NCI-H1105 (cell line): ENCODE data around the gene CSRP2.

Source experiments
- DNase-seq: peaks from one replicate; lab custom pipeline; 2025; lab: John Stamatoyannopoulos, UW

CSRP2 gene

GRCh38 chr12:76891609-76892008, 12.8 kb upstream of the CSRP2 start:
- DNase-seq: no peak

GRCh38 chr12:76890151-76891143, 11.6 kb upstream of the CSRP2 start:
- DNase-seq: no peak

GRCh38 chr12:76888775-76889174, 10.0 kb upstream of the CSRP2 start:
- DNase-seq: no peak

GRCh38 chr12:76883811-76884210, 5.0 kb upstream of the CSRP2 start:
- DNase-seq: no peak

GRCh38 chr12:76883151-76883550, 4.3 kb upstream of the CSRP2 start:
- no peak for DNase-seq

- DNase-seq: no peak
Measured at GRCh38 chr12:76882367-76882766, 3.5 kb upstream of the CSRP2 start.

GRCh38 chr12:76881142-76881541, 2.3 kb upstream of the CSRP2 start:
- no peak for DNase-seq

- DNase-seq: no peak
Measured at GRCh38 chr12:76880519-76881023, 1.8 kb upstream of the CSRP2 start.

GRCh38 chr12:76879710-76880518, 1.1 kb upstream of the CSRP2 start:
- DNase-seq: no peak

- DNase-seq: peak; percentile 32
Measured at GRCh38 chr12:76878099-76878898, 520 bp downstream of the CSRP2 start.

- DNase-seq: no peak
Measured at GRCh38 chr12:76876696-76877229, 2.1 kb downstream of the CSRP2 start.

- no peak for DNase-seq
Measured at GRCh38 chr12:76874491-76875190, 4.2 kb downstream of the CSRP2 start.

GRCh38 chr12:76874027-76874426, 4.8 kb downstream of the CSRP2 start:
- DNase-seq: no peak

- DNase-seq: no peak
Measured at GRCh38 chr12:76872415-76872814, 6.4 kb downstream of the CSRP2 start.

GRCh38 chr12:76871742-76872141, 7.1 kb downstream of the CSRP2 start:
- DNase-seq: no peak

GRCh38 chr12:76871082-76871481, 7.7 kb downstream of the CSRP2 start:
- DNase-seq: no peak

GRCh38 chr12:76866726-76867125, 12.1 kb downstream of the CSRP2 start:
- DNase-seq: no peak

- no peak for DNase-seq
Measured at GRCh38 chr12:76866151-76866567, 12.7 kb downstream of the CSRP2 start.

GRCh38 chr12:76864791-76865400, 13.9 kb downstream of the CSRP2 start:
- DNase-seq: no peak

GRCh38 chr12:76863837-76864236, 15.0 kb downstream of the CSRP2 start:
- DNase-seq: no peak
